ENCODE results near the gene HMGCR. TPM values are rescaled to one million over a fixed set of nuclear protein-coding genes. Genes with fewer than 3 reads are reported as not detected.
"Not testable (repeated sequence)": the region's sequence is repeated elsewhere in the genome, so short reads cannot be mapped to it uniquely, and the experiment has no call there.

HMGCR gene
- total and polyA plus RNA-seq, 9 donors: 8.3 to 269 (median 19.3) TPM

DNA sequence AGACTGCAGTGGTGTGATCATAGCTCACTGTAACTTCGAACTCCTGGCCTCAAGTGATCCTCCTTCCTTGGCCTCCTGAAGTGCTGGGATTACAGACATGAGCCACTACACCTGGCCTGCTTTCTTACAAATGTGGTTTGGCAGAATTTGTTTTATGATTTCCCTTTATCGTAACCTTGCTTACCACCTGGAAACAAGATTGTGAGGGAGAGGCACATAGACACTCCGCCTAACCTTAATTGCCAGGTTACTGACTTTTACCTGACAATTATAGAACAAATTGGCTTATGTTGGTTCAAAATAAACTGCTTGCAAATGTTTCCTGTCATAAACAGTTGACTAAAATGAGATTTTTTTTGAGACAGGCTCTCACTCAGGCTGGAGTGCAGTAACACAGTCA is 26.8 kb upstream of the HMGCR start:
- no peak overlapping the region for H3K4me3 ChIP-seq
- no peaks in the 10 kb centered on the region for H3K9me3 ChIP-seq
- no peaks in the 10 kb centered on the region for H3K36me3 ChIP-seq
- TF ChIP-seq POLR2A (IDR thresholded peaks at IDR 0.05): no peak
- no peak for TF ChIP-seq EP300 (IDR thresholded peaks at IDR 0.05)
- TF ChIP-seq, protein P1, sequence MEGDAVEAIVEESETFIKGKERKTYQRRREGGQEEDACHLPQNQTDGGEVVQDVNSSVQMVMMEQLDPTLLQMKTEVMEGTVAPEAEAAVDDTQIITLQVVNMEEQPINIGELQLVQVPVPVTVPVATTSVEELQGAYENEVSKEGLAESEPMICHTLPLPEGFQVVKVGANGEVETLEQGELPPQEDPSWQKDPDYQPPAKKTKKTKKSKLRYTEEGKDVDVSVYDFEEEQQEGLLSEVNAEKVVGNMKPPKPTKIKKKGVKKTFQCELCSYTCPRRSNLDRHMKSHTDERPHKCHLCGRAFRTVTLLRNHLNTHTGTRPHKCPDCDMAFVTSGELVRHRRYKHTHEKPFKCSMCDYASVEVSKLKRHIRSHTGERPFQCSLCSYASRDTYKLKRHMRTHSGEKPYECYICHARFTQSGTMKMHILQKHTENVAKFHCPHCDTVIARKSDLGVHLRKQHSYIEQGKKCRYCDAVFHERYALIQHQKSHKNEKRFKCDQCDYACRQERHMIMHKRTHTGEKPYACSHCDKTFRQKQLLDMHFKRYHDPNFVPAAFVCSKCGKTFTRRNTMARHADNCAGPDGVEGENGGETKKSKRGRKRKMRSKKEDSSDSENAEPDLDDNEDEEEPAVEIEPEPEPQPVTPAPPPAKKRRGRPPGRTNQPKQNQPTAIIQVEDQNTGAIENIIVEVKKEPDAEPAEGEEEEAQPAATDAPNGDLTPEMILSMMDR (IDR thresholded peaks at IDR 0.05): no peak
- WGBS, 3 donors: 93 to 98% (median 95%) methylated on average over 3 of the region's 3 CpGs
- H3K4me1 ChIP-seq (ENCODE audit: insufficient read depth): no peaks in the 10 kb centered on the region
- no peak for DNase-seq
- no peaks in the 10 kb centered on the region for H3K27me3 ChIP-seq
- intact Hi-C loops (cut with DNase I): no loop called here
- H3K27ac ChIP-seq: no peak overlapping the region

DNA sequence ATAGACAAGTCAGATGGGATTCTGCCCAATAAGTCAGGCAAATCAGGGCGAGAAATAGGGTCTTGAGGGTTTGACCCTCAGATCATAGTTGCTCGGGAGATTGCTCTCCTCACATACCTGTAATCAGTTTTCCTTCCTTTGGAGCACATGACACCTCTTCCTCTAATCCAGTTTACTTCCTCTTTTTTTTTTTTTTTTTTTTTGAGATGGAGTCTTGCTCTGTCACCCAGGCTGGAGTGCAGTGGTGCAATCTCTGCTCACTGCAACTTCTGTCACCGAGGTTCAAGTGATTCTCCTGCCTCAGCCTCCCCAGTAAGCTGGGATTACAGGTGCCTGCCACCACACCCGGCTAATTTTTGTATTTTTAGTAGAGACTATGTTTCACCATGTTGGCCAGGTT is 17.9 kb upstream of the HMGCR start:
- H3K4me3 ChIP-seq; intact Hi-C loops (cut with DNase I); H3K36me3 ChIP-seq; H3K9me3 ChIP-seq; H3K27ac ChIP-seq; H3K4me1 ChIP-seq (ENCODE audit: insufficient read depth); DNase-seq; H3K27me3 ChIP-seq: not testable (repeated sequence)
- WGBS, 3 donors: 95% methylated on average over 4 of the region's 4 CpGs

DNA sequence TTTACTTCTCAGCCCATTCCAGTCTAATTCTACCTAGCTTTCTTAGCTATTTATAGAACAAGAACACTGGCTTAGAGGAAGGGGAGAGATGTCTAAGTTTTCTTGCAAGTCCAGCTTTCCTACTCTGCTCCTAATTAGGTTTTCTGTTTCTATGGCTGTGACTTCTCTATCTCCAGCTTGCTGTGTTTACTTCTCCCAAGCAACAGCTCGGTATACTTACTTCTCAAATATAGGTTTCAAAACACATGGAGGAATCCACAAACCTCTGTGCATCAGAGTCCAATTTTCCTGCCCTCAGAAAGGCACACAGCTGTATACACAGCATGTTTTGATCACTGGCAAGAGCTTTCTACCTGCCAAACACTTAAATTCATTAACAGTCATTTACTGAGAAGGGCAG is 17.4 kb upstream of the HMGCR start:
- H3K27me3 ChIP-seq: no peaks in the 10 kb centered on the region
- no peaks in the 10 kb centered on the region for H3K36me3 ChIP-seq
- TF ChIP-seq EP300 (IDR thresholded peaks at IDR 0.05) (no peak), POLR2A (IDR thresholded peaks at IDR 0.05) (no peak)
- TF ChIP-seq, protein P1 (IDR thresholded peaks at IDR 0.05): no peak
- no peak for DNase-seq
- intact Hi-C loops (cut with DNase I): no loop called here
- 50 to 57% (median 53%) methylated on average over 1 of the region's 1 CpG for WGBS, 3 donors
- H3K27ac ChIP-seq: no peak overlapping the region
- no peak overlapping the region for H3K4me3 ChIP-seq
- H3K9me3 ChIP-seq: no peaks in the 10 kb centered on the region
- no peaks in the 10 kb centered on the region for H3K4me1 ChIP-seq (ENCODE audit: insufficient read depth)

DNA sequence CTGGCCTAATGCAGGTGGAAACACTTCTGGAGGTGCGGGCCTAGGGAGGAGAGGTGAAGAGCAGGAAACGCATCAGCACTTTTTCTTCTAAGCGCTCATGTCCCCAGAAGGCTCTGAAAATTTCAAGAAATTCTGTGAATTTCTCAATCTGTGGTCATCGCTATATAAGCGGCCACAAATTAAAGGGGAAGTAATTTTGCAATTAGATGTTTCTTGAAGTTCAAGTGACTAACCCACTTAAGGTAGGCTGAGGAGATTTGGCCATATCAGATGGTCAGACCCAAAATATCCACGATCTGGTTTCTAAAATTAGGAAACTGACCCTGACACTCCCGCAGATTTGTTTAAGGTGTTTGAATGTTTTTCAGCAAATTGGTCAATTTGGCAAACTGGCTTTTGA is 16.6 kb upstream of the HMGCR start:
- no peak overlapping the region for H3K27ac ChIP-seq

DNA sequence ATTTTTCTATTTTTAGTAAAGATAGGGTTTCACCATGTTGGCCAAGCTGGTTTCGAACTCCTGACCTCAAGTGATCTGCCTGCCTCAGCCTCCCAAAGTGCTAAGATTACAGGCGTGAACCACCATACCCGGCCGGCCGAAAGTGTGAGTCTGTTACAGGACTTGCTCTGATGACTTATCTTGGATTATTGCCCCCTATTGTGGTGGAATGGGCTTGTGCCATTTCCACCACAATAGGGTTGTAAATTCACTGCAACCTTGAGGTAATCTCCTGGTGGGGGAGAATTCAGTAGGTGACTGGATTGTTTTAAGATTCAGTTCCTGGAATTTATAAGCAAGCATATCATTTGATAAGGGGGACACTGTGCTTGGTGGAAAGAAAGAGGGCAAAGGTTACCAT is 15.0 kb upstream of the HMGCR start:
- H3K4me3 ChIP-seq: no peak overlapping the region
- no peak for TF ChIP-seq EP300 (IDR thresholded peaks at IDR 0.05)
- TF ChIP-seq, protein P1 (IDR thresholded peaks at IDR 0.05): no peak
- TF ChIP-seq POLR2A (IDR thresholded peaks at IDR 0.05): no peak
- H3K9me3 ChIP-seq: no peaks in the 10 kb centered on the region
- no peak overlapping the region for H3K27ac ChIP-seq
- no peaks in the 10 kb centered on the region for H3K4me1 ChIP-seq (ENCODE audit: insufficient read depth)
- intact Hi-C loops (cut with DNase I): no loop called here
- 81 to 90% (median 87%) methylated on average over 5 of the region's 5 CpGs for WGBS, 3 donors
- no peaks in the 10 kb centered on the region for H3K27me3 ChIP-seq
- DNase-seq: no peak
- no peaks in the 10 kb centered on the region for H3K36me3 ChIP-seq

More for the DNA sequence above, 16.6 kb upstream of the HMGCR start:
- WGBS, 3 donors: 77 to 84% (median 81%) methylated on average over 7 of the region's 7 CpGs
- no peaks in the 10 kb centered on the region for H3K4me1 ChIP-seq (ENCODE audit: insufficient read depth)
- no peak for DNase-seq
- TF ChIP-seq EP300 (IDR thresholded peaks at IDR 0.05) (no peak), POLR2A (IDR thresholded peaks at IDR 0.05) (no peak)
- TF ChIP-seq, protein P1 (IDR thresholded peaks at IDR 0.05): no peak
- no peaks in the 10 kb centered on the region for H3K9me3 ChIP-seq
- H3K4me3 ChIP-seq: no peak overlapping the region
- H3K36me3 ChIP-seq: no peaks in the 10 kb centered on the region
- intact Hi-C loops (cut with DNase I): no loop called here
- H3K27me3 ChIP-seq: no peaks in the 10 kb centered on the region

Data from ovary (tissue), 9 donors.